Gastrocnemius medialis (tissue), 4 donors: ENCODE results near the gene TMEM132D. TPM values are rescaled to one million over a fixed set of nuclear protein-coding genes. Genes with fewer than 3 reads are reported as not detected.

Experiments used
- ATAC-seq, 2 donors: fragments of 150-250 bp; one replicate each; pipeline ENCODE4 v1.9.1; 2016
- DNase-seq, 2 donors: peaks; one replicate each; pipeline ENCODE4 v3.0.0-alpha.2; 2019
- H3K27ac ChIP-seq, 4 donors: fragments of 200-600 bp; sonication (generic); 1 replicate in 1 of 4; 2 replicates in 3 of 4; pipeline ENCODE4 v1.5.1; 2016 to 2018; ENCODE audit warnings: mild to moderate bottlenecking in 2 of 4, moderate library complexity in 1 of 4
- H3K27me3 ChIP-seq, 3 donors: fragments of 200-600 bp; sonication (generic) in 2 of 3; 1 replicate in 1 of 3; 2 replicates in 2 of 3; pipeline versions ENCODE4 v1.5.1 to v1.6.0; 2016 to 2019; ENCODE audit warnings: mild to moderate bottlenecking in 1 of 3, moderate library complexity in 1 of 3
- H3K36me3 ChIP-seq, 2 donors: fragments of 200-600 bp; sonication (generic) in 1 of 2; one replicate each; pipeline ENCODE4 v1.5.1; 2017 to 2018
- H3K4me1 ChIP-seq, 2 donors: fragments of 200-600 bp; sonication (generic) in 1 of 2; one replicate each; pipeline ENCODE4 v1.5.1; 2016 to 2017; ENCODE audit warnings: mild to moderate bottlenecking in 2 of 2
- H3K4me3 ChIP-seq, 4 donors: fragments of 200-600 bp; sonication (generic) in 3 of 4; 1 replicate in 1 of 4; 2 replicates in 3 of 4; pipeline ENCODE4 v1.5.1; 2016 to 2019; ENCODE audit warnings: mild to moderate bottlenecking in 2 of 4
- H3K9me3 ChIP-seq, 3 donors: fragments of 200-600 bp; sonication (generic) in 2 of 3; 1 replicate in 1 of 3; 2 replicates in 2 of 3; pipeline ENCODE4 v1.5.1; 2016 to 2019
- CTCF ChIP-seq, 5 experiments: fragments of 450-650 bp in 3 of 5; fragments of 200-600 bp in 2 of 5; sonication (generic) in 2 of 5; IDR thresholded peaks in 4 of 5; conservative IDR thresholded peaks in 1 of 5; 1 replicate in 4 of 5; 2 replicates in 1 of 5; pipeline ENCODE4 v1.5.1; 2016 to 2019; ENCODE audit warnings: antibody characterized with exemption in 5 of 5, mild to moderate bottlenecking in 3 of 5, moderate library complexity in 3 of 5
- POLR2A ChIP-seq, 2 donors: fragments of 450-650 bp; IDR thresholded peaks; one replicate each; pipeline ENCODE4 v1.6.1; 2017; ENCODE audit warnings: antibody characterized with exemption in 2 of 2, mild to moderate bottlenecking in 2 of 2, moderate library complexity in 2 of 2
- in situ Hi-C, 4 donors: fragments of 200-750 bp; cut with MboI; loops; one replicate each; pipeline versions ENCODE4 v1.15.0 to v1.8.0; 2017; ENCODE audit warnings: low sequenced_read_pairs in 4 of 4
- intact Hi-C: fragments of 100-400 bp; cut with DNase I; formaldehyde crosslinking; loops from one replicate; pipeline ENCODE4 v1.15.1; 2023; ENCODE audit warnings: low total_unique reads
- total RNA-seq, 4 donors: library from RNA; depleted of rRNA; stranded (reverse); fragments of >200 nt; gene quantifications; one replicate each; pipeline versions ENCODE4 v1.1.0 to v1.2.3, GENCODE V29; 2016

The TMEM132D gene
- total RNA-seq, 4 donors from 2014 or later: not detected

DNA sequence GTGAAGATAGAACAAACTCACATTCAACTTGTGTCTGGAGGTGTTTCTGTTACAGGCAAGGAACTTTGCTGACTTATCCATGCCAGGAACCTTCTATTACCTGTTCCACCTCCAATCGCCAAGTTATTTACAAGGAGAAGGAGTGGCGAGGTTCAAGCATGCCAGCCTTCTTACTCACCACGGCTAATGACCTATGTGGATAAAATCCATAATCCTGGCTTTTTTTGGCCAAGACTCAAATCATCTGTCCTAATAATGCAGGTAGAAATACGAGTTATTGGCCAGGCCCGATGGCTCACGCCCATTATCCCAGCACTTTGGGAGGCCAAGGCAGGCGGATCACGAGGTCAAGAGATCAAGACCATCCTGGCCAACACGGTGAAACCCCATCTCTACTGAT lies 241.6 kb downstream of the TMEM132D start:
- no peak for DNase-seq
- H3K27ac ChIP-seq: no peak overlapping the region
- H3K9me3 ChIP-seq: no peaks in the 10 kb centered on the region

DNA sequence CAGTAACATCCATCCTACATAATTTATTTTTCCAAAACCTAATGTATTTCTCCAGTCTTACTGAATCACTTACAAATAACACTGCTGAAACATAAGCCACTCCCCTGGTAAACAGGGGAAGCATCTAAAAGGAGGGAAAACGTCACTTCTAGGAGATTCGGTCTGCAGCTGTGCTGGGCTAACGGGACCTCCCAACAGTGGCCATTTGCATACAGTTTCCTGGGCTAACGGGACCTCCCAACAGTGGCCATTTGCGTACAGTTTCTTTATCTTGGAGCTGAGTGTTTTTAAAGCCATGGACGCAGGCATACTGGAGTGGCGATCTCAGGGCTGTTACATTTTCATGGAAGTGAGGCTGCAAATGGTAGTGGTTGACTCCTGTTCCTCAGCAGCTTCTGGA lies 242.9 kb downstream of the TMEM132D start:
- in situ Hi-C loops (no loop called here), intact Hi-C loops (no loop called here)
- Histone ChIP-seq H3K36me3 (no peaks in the 10 kb centered on the region), H3K4me1 (no peaks in the 10 kb centered on the region), H3K27me3 (no peaks in the 10 kb centered on the region), H3K27ac (no peak overlapping the region), H3K4me3 (no peak overlapping the region), H3K9me3 (no peaks in the 10 kb centered on the region)
- DNase-seq (no peak), ATAC-seq (no peak)
- TF ChIP-seq CTCF (IDR thresholded peaks at IDR 0.05 in 4 of 5, conservative IDR thresholded peaks at IDR 0.05 in 1 of 5) (no peak), POLR2A (IDR thresholded peaks at IDR 0.05) (no peak)

More for the DNA sequence above, 241.6 kb downstream of the TMEM132D start:
- TF ChIP-seq CTCF (IDR thresholded peaks at IDR 0.05 in 4 of 5, conservative IDR thresholded peaks at IDR 0.05 in 1 of 5): no peak
- TF ChIP-seq POLR2A (IDR thresholded peaks at IDR 0.05): no peak
- Histone ChIP-seq H3K27me3 (no peaks in the 10 kb centered on the region), H3K36me3 (no peaks in the 10 kb centered on the region), H3K4me3 (no peak overlapping the region), H3K4me1 (no peaks in the 10 kb centered on the region)
- in situ Hi-C loops (no loop called here), intact Hi-C loops (no loop called here)
- no peak for ATAC-seq

- Histone ChIP-seq H3K36me3 (no peaks in the 10 kb centered on the region), H3K4me3 (no peak overlapping the region), H3K9me3 (no peaks in the 10 kb centered on the region), H3K4me1 (no peaks in the 10 kb centered on the region), H3K27ac (no peak overlapping the region), H3K27me3 (no peaks in the 10 kb centered on the region)
- DNase-seq: no peak
- ATAC-seq: no peak
- intact Hi-C loops (no loop called here), in situ Hi-C loops (no loop called here)
- no peak for TF ChIP-seq POLR2A (IDR thresholded peaks at IDR 0.05)
- no peak for TF ChIP-seq CTCF (IDR thresholded peaks at IDR 0.05 in 4 of 5, conservative IDR thresholded peaks at IDR 0.05 in 1 of 5)
Observed at GRCh38 chr12:129659961-129660622, 243.7 kb downstream of the TMEM132D start.

DNA sequence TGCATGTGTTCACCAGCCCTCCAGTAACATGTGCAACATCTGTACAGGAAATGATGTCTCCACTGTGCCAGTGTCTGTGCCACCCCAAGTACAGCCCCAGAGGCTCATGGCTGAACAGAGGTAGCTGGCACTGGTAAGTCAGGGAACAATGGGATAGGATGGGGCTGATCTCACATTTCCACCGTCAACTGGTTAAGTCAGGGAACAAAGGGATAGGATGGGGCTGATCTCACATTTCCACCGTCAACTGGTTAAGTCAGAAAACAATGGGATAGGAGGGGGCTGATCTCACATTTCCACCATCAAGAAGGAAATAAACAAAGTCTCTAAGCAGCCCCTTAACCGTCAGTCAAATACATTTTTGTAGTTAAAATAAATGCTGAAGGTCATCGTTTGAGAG lies 246.6 kb downstream of the TMEM132D start:
- in situ Hi-C loops: no loop called here

More for the DNA sequence above, 246.6 kb downstream of the TMEM132D start:
- Histone ChIP-seq H3K36me3 (no peaks in the 10 kb centered on the region), H3K27ac (no peak overlapping the region), H3K4me3 (no peak overlapping the region), H3K9me3 (no peaks in the 10 kb centered on the region), H3K27me3 (no peaks in the 10 kb centered on the region), H3K4me1 (no peaks in the 10 kb centered on the region)
- no peak for TF ChIP-seq POLR2A (IDR thresholded peaks at IDR 0.05)
- TF ChIP-seq CTCF (IDR thresholded peaks at IDR 0.05 in 4 of 5, conservative IDR thresholded peaks at IDR 0.05 in 1 of 5): no peak
- intact Hi-C loops: no loop called here
- DNase-seq (no peak), ATAC-seq (no peak)
